HG03457 (cell line): ENCODE data around the gene BCL6B.
"Not testable (repeated sequence)": the region's sequence is repeated elsewhere in the genome, so short reads cannot be mapped to it uniquely, and the experiment has no call there.

Experiments
- ATAC-seq: cut with Tn5 transposase; IDR thresholded peaks from one replicate; pipeline ENCODE4 v1.9.1; 2021; ENCODE audit warnings: moderate number of reproducible peaks; ENCODE audit not compliant: unreplicated experiment

BCL6B gene

GRCh38 chr17:7026471-7027115 is 3.7 kb downstream of the BCL6B start:
- no peak for ATAC-seq

- ATAC-seq: no peak
Observed at GRCh38 chr17:7027335-7027734, 4.5 kb downstream of the BCL6B start.

GRCh38 chr17:7029096-7029495 is 6.2 kb downstream of the BCL6B start:
- no peak for ATAC-seq

- no peak for ATAC-seq
Observed at GRCh38 chr17:7029659-7030058, 6.8 kb downstream of the BCL6B start.

- peak; percentile 5 for ATAC-seq
Observed at GRCh38 chr17:7034955-7035590, 12.2 kb downstream of the BCL6B start.

GRCh38 chr17:7035591-7036368 is 12.9 kb downstream of the BCL6B start, which contains the start of gene SLC16A13:
SLC16A13 (plus strand) TSS chr17:7036015; CDS start chr17:7036383, 368 bp downstream.
- ATAC-seq: peak; percentile 71

- no peak for ATAC-seq
Observed at GRCh38 chr17:7038025-7038862, 15.4 kb downstream of the BCL6B start.

- ATAC-seq: no peak
Observed at GRCh38 chr17:7039832-7040231, 17.0 kb downstream of the BCL6B start.

- no peak for ATAC-seq
Observed at GRCh38 chr17:7041607-7042500, 19.0 kb downstream of the BCL6B start.

- ATAC-seq: no peak
Observed at GRCh38 chr17:7042501-7043181, 19.8 kb downstream of the BCL6B start.

GRCh38 chr17:7043182-7043496 is 20.3 kb downstream of the BCL6B start:
- no peak for ATAC-seq

- no peak for ATAC-seq
Observed at GRCh38 chr17:7043497-7044198, 20.8 kb downstream of the BCL6B start, which contains the start of gene SLC16A11. SLC16A11 (minus strand) TSS chr17:7044092; CDS start chr17:7043513, 579 bp downstream.

- ATAC-seq: no peak
Observed at GRCh38 chr17:7045492-7046126, 22.8 kb downstream of the BCL6B start.

- ATAC-seq: no peak
Observed at GRCh38 chr17:7046127-7046724, 23.4 kb downstream of the BCL6B start.

GRCh38 chr17:7046725-7047397 is 24.0 kb downstream of the BCL6B start:
- ATAC-seq: not testable (repeated sequence)

- no peak for ATAC-seq
Observed at GRCh38 chr17:7047566-7047965, 24.7 kb downstream of the BCL6B start.

- ATAC-seq: no peak
Observed at GRCh38 chr17:7048968-7049367, 26.1 kb downstream of the BCL6B start.
